ENCODE measurements around the gene ARHGAP1. TPM values are rescaled to one million over a fixed set of nuclear protein-coding genes. Genes with fewer than 3 reads are reported as not detected.
A peak's percentile ranks its signal among the peaks of the same experiment; 100 is the strongest.

Gene ARHGAP1
- polyA plus RNA-seq, 1 donor from 2014 or later: 9.3 TPM

DNA sequence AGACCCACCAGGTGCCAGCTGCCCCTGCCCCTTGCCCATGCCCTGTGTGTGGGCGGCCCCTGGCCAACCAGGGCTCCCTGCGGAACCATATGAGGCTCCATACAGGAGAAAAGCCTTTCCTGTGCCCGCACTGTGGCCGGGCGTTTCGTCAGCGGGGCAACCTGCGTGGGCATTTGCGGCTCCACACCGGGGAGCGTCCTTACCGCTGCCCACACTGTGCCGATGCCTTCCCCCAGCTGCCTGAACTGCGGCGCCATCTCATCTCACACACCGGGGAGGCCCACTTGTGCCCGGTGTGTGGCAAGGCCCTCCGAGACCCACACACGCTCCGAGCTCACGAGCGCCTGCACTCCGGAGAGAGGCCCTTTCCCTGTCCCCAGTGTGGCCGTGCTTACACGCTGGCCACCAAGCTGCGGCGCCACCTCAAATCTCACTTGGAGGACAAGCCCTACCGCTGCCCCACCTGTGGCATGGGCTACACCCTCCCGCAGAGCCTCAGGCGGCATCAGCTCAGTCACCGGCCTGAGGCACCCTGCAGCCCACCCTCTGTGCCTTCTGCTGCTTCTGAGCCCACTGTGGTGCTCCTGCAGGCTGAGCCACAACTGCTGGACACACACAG, 4.8 kb upstream of the ARHGAP1 start:
- TF ChIP-seq, protein P1, sequence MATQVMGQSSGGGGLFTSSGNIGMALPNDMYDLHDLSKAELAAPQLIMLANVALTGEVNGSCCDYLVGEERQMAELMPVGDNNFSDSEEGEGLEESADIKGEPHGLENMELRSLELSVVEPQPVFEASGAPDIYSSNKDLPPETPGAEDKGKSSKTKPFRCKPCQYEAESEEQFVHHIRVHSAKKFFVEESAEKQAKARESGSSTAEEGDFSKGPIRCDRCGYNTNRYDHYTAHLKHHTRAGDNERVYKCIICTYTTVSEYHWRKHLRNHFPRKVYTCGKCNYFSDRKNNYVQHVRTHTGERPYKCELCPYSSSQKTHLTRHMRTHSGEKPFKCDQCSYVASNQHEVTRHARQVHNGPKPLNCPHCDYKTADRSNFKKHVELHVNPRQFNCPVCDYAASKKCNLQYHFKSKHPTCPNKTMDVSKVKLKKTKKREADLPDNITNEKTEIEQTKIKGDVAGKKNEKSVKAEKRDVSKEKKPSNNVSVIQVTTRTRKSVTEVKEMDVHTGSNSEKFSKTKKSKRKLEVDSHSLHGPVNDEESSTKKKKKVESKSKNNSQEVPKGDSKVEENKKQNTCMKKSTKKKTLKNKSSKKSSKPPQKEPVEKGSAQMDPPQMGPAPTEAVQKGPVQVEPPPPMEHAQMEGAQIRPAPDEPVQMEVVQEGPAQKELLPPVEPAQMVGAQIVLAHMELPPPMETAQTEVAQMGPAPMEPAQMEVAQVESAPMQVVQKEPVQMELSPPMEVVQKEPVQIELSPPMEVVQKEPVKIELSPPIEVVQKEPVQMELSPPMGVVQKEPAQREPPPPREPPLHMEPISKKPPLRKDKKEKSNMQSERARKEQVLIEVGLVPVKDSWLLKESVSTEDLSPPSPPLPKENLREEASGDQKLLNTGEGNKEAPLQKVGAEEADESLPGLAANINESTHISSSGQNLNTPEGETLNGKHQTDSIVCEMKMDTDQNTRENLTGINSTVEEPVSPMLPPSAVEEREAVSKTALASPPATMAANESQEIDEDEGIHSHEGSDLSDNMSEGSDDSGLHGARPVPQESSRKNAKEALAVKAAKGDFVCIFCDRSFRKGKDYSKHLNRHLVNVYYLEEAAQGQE (IDR thresholded peaks at IDR 0.05; ENCODE audit: borderline replicate concordance): no peak
- TF ChIP-seq RAD21 (conservative IDR thresholded peaks at IDR 0.05) (no peak), EP300 (conservative IDR thresholded peaks at IDR 0.05; ENCODE audit: poor library complexity, severe bottlenecking) (no peak), SMC3 (conservative IDR thresholded peaks at IDR 0.05; ENCODE audit: poor library complexity) (no peak), EZH2 (IDR thresholded peaks at IDR 0.05; ENCODE audit: borderline replicate concordance, insufficient read depth, low read length, poor library complexity, severe bottlenecking) (no peak), MXI1 (conservative IDR thresholded peaks at IDR 0.05; ENCODE audit: poor library complexity, severe bottlenecking) (no peak), POLR2AphosphoS5 (IDR thresholded peaks at IDR 0.05) (no peak), TAF1 (IDR thresholded peaks at IDR 0.05; ENCODE audit: low read depth) (no peak)
- TF ChIP-seq, protein P2, sequence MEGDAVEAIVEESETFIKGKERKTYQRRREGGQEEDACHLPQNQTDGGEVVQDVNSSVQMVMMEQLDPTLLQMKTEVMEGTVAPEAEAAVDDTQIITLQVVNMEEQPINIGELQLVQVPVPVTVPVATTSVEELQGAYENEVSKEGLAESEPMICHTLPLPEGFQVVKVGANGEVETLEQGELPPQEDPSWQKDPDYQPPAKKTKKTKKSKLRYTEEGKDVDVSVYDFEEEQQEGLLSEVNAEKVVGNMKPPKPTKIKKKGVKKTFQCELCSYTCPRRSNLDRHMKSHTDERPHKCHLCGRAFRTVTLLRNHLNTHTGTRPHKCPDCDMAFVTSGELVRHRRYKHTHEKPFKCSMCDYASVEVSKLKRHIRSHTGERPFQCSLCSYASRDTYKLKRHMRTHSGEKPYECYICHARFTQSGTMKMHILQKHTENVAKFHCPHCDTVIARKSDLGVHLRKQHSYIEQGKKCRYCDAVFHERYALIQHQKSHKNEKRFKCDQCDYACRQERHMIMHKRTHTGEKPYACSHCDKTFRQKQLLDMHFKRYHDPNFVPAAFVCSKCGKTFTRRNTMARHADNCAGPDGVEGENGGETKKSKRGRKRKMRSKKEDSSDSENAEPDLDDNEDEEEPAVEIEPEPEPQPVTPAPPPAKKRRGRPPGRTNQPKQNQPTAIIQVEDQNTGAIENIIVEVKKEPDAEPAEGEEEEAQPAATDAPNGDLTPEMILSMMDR (IDR thresholded peaks at IDR 0.05; ENCODE audit: poor library complexity, severe bottlenecking): no peak
- H3K9ac ChIP-seq (ENCODE audit: low read length): no peak overlapping the region
- no peak overlapping the region for H2AFZ ChIP-seq (ENCODE audit: low read depth, low read length)
- H3K4me3 ChIP-seq (ENCODE audit: low read length): no peak overlapping the region
- H3K27me3 ChIP-seq (ENCODE audit: insufficient read depth, low read depth, low read length): no peaks in the 10 kb centered on the region
- peaks cover 16% of the 10 kb centered on the region for H3K79me2 ChIP-seq (replicated peaks; ENCODE audit: insufficient read depth, low read length)
- no peak overlapping the region for H3K27ac ChIP-seq (ENCODE audit: low read length)
- H3F3A ChIP-seq (ENCODE audit: insufficient read depth, low read length, poor library complexity, severe bottlenecking): no peaks in the 10 kb centered on the region
- H3K36me3 ChIP-seq (ENCODE audit: insufficient read depth, low read length): no peaks in the 10 kb centered on the region
- no peaks in the 10 kb centered on the region for H3K9me3 ChIP-seq (ENCODE audit: low read length)
- no peaks in the 10 kb centered on the region for H3K9me2 ChIP-seq (ENCODE audit: insufficient read depth, low read length)
- no peak overlapping the region for H3K4me2 ChIP-seq (ENCODE audit: low read length)
- H4K20me1 ChIP-seq (ENCODE audit: insufficient read depth): no peaks in the 10 kb centered on the region

DNA sequence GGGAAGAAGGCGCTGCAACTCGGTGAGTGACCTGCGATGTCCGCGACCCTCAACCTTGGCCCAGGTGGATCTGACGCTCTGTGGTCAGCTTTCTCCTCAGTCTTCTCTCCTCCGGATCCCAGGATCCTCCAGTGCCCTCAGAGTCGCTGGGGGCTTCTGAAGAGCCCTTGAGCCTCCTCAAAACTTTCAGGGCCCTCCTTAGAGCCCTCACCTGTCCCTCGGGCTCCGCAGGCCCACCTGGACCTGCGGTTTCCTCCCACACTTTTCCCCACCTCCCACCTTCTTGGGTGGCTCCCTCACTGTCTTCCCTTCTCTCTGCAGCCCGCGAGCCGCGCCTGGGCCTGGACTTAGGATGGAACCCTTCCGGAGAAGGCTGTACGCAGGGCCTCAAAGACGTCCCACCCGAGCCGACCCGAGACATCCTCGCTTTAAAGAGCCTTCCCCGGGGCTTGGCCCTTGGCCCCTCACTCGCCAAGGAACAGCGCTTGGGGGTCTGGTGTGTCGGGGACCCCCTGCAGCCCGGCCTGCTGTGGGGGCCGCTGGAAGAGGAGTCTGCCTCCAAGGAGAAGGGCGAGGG, 747 bp upstream of the ARHGAP1 start:
- Histone ChIP-seq H3K4me2 (ENCODE audit: low read length) (peak overlapping the region; percentile 52), H3K9me3 (ENCODE audit: low read length) (no peaks in the 10 kb centered on the region), H3F3A (ENCODE audit: insufficient read depth, low read length, poor library complexity, severe bottlenecking) (no peaks in the 10 kb centered on the region), H3K9ac (ENCODE audit: low read length) (peak overlapping the region; percentile 92), H4K20me1 (ENCODE audit: insufficient read depth) (no peaks in the 10 kb centered on the region), H2AFZ (ENCODE audit: low read depth, low read length) (peak overlapping the region; percentile 36), H3K36me3 (ENCODE audit: insufficient read depth, low read length) (no peaks in the 10 kb centered on the region), H3K27me3 (ENCODE audit: insufficient read depth, low read depth, low read length) (no peaks in the 10 kb centered on the region), H3K27ac (ENCODE audit: low read length) (peak overlapping the region; percentile 96), H3K4me3 (ENCODE audit: low read length) (peak overlapping the region; percentile 88), H3K79me2 (replicated peaks; ENCODE audit: insufficient read depth, low read length) (peaks cover 29% of the 10 kb centered on the region), H3K9me2 (ENCODE audit: insufficient read depth, low read length) (no peaks in the 10 kb centered on the region)
- TF ChIP-seq, protein P1 (IDR thresholded peaks at IDR 0.05; ENCODE audit: borderline replicate concordance): no peak
- TF ChIP-seq SMC3 (conservative IDR thresholded peaks at IDR 0.05; ENCODE audit: poor library complexity): no peak
- TF ChIP-seq POLR2AphosphoS5 (IDR thresholded peaks at IDR 0.05): no peak
- no peak for TF ChIP-seq MXI1 (conservative IDR thresholded peaks at IDR 0.05; ENCODE audit: poor library complexity, severe bottlenecking)
- TF ChIP-seq EP300 (conservative IDR thresholded peaks at IDR 0.05; ENCODE audit: poor library complexity, severe bottlenecking): no peak
- no peak for TF ChIP-seq TAF1 (IDR thresholded peaks at IDR 0.05; ENCODE audit: low read depth)
- no peak for TF ChIP-seq RAD21 (conservative IDR thresholded peaks at IDR 0.05)
- TF ChIP-seq EZH2 (IDR thresholded peaks at IDR 0.05; ENCODE audit: borderline replicate concordance, insufficient read depth, low read length, poor library complexity, severe bottlenecking): no peak
- TF ChIP-seq, protein P2 (IDR thresholded peaks at IDR 0.05; ENCODE audit: poor library complexity, severe bottlenecking): no peak

All from neural cell (in vitro differentiated cells).